ENCODE measurements around the gene MUC2.

DNA sequence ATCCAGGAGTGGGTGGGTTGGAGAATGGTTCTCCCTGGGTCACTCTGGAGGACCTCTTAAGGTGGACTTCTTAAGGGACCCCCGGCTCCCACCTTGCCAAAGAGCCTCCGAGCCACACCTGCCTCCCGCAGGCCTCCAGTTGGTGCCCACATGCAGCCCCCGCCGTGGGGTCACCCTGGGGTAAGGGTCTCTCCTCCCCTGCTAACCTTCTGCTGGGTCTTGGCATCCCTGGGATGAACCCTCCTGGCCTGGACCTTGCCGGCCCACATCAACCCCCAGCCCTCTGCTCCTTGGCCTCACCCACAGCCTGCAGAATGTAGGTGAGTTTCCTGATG is 25.6 kb upstream of the MUC2 start:
- TF ChIP-seq, protein P1, sequence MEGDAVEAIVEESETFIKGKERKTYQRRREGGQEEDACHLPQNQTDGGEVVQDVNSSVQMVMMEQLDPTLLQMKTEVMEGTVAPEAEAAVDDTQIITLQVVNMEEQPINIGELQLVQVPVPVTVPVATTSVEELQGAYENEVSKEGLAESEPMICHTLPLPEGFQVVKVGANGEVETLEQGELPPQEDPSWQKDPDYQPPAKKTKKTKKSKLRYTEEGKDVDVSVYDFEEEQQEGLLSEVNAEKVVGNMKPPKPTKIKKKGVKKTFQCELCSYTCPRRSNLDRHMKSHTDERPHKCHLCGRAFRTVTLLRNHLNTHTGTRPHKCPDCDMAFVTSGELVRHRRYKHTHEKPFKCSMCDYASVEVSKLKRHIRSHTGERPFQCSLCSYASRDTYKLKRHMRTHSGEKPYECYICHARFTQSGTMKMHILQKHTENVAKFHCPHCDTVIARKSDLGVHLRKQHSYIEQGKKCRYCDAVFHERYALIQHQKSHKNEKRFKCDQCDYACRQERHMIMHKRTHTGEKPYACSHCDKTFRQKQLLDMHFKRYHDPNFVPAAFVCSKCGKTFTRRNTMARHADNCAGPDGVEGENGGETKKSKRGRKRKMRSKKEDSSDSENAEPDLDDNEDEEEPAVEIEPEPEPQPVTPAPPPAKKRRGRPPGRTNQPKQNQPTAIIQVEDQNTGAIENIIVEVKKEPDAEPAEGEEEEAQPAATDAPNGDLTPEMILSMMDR (conservative IDR thresholded peaks at IDR 0.05; ENCODE audit: low read depth, low read length) = no peak
- no peak for TF ChIP-seq EZH2 (IDR thresholded peaks at IDR 0.05; ENCODE audit: borderline replicate concordance, low read depth, low read length, poor library complexity, severe bottlenecking)
